NT2/D1 (cell line): ENCODE results near the gene SH2D3A.

Experiments
- SUZ12 ChIP-seq: IDR thresholded peaks from 2 replicates; pipeline ENCODE4 v1.6.1; 2011; ENCODE audit not compliant: insufficient read length, insufficient read depth; ENCODE audit errors: extremely low read depth
- YY1 ChIP-seq: IDR thresholded peaks from 2 replicates; pipeline ENCODE4 v1.6.1; 2011; ENCODE audit not compliant: insufficient read length, insufficient read depth
- ZNF274 ChIP-seq: IDR thresholded peaks from 2 replicates; pipeline ENCODE4 v1.6.1; 2011; ENCODE audit warnings: mild to moderate bottlenecking, low read depth, low read length

DNA sequence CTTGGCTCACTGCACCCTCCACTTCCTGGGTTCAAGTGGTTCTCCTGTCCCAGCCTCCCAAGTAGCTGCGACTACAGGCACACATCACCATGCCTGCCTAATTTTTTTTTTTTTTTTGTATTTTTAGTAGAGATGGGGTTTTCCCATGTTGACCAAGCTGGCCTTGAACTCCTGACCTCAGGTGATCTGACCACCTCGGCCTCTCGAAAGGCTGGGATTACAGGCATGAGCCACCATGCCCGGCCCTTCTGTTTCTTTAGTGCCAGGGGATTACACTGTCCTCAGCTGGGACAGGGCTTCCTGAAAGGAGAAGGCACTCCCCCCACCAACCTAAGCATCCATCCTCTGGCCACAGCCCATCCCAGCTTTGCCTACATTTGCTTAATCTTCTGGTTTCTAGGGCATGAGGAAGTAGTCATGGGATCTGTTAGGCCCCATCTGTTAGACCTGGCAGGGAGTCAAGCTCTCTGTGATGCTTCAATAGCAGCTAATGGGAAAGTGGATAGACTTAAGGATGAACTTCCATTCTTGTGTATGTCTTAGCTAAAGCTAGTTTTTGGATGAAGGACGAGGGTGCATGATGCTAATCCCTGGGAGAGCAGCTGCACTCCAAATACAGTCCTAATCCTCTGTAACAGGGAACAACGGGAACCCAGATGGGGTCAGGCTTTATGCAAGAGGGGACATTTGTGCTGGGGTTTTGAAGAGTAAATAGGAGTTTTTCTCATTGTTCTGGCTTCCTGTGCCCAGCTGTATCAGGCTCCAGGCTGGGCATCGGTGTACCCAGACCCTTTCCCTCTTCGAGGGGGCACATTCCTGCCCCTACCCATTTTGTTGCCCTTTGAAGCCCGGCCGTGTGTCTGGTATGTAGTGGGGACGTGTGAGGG, 7.8 kb upstream of the SH2D3A start:
- TF ChIP-seq ZNF274 (no peak), YY1 (no peak), SUZ12 (no peak)
